ENCODE results near the gene TMEM232.

Gene TMEM232

GRCh38 chr5:110402562-110402961 is 323.9 kb downstream of the TMEM232 start:
- DNase-seq (ENCODE audit: low read depth in 2 of 2): no peak

- peak in 1 of 2 experiments; percentile 36 for DNase-seq (ENCODE audit: low read depth in 2 of 2)
These were observed 324.6 kb downstream of the TMEM232 start for GRCh38 chr5:110401881-110402280.

- no peak for DNase-seq (ENCODE audit: low read depth in 2 of 2)
These were observed 327.5 kb downstream of the TMEM232 start for GRCh38 chr5:110398951-110399350.

- DNase-seq (ENCODE audit: low read depth in 2 of 2): no peak
These were observed 329.2 kb downstream of the TMEM232 start for GRCh38 chr5:110397281-110397680.

GRCh38 chr5:110386782-110387181 is 339.7 kb downstream of the TMEM232 start:
- peak; percentile 62 to 63 for DNase-seq (ENCODE audit: low read depth in 2 of 2)

GRCh38 chr5:110383231-110383630 is 343.2 kb downstream of the TMEM232 start:
- peak in 1 of 2 experiments; percentile 33 for DNase-seq (ENCODE audit: low read depth in 2 of 2)

GRCh38 chr5:110377943-110378342 is 348.5 kb downstream of the TMEM232 start:
- peak; percentile 83 to 85 for DNase-seq (ENCODE audit: low read depth in 2 of 2)

- peak; percentile 55 to 60 for DNase-seq (ENCODE audit: low read depth in 2 of 2)
These were observed 349.1 kb downstream of the TMEM232 start for GRCh38 chr5:110377361-110377760.

- peak; percentile 92 to 94 for DNase-seq (ENCODE audit: low read depth in 2 of 2)
These were observed 350.1 kb downstream of the TMEM232 start for GRCh38 chr5:110376281-110376951.

- DNase-seq (ENCODE audit: low read depth in 2 of 2): no peak
These were observed 354.8 kb downstream of the TMEM232 start for GRCh38 chr5:110371725-110372041.

- DNase-seq (ENCODE audit: low read depth in 2 of 2): no peak
These were observed 355.3 kb downstream of the TMEM232 start for GRCh38 chr5:110371011-110371724.
